ENCODE data around the gene GABRR2. TPM values are rescaled to one million over a fixed set of nuclear protein-coding genes. Genes with fewer than 3 reads are reported as not detected.

The GABRR2 gene
- total RNA-seq, 1 experiment from 2014 or later: 0.36 TPM

DNA sequence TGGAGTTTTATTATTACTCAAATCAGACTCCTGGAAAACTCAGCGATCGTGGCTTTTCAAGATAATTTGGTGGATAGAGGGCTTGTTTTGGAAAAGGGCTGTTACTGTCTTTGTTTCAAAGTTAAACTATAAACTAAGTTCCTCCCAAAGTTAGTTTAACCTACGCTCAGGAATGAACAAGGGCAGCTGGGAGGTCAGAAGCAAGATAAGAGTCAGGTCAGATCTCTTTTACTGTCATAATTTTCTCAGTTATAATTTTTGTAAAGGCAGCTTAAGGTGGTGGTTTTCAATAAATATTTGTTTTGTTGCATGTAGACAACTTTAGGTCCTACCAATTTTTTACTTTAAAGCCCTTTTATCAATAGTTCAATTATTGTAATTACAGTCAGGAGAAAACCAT, 9.2 kb upstream of the GABRR2 start:
- Histone ChIP-seq H3K36me3 (ENCODE audit: low read depth, low read length) (no peaks in the 10 kb centered on the region; the same call in 1 of the 2 replicates), H3K4me3 (ENCODE audit: low read length) (no peak overlapping the region), H3K9me3 (ENCODE audit: low read length) (no peaks in the 10 kb centered on the region), H3K4me2 (ENCODE audit: low read length) (no peak overlapping the region), H2AFZ (ENCODE audit: low read length) (no peak overlapping the region), H3K79me2 (ENCODE audit: low read length) (no peaks in the 10 kb centered on the region), H3K4me1 (ENCODE audit: insufficient read depth, low read length) (no peaks in the 10 kb centered on the region), H3K9me2 (replicated peaks; ENCODE audit: low read length) (no peaks in the 10 kb centered on the region), H4K20me1 (ENCODE audit: low read length) (no peaks in the 10 kb centered on the region), H3K9ac (ENCODE audit: low read length) (no peak overlapping the region), H3F3A (ENCODE audit: low read length, unreplicated experiment) (no peaks in the 10 kb centered on the region), H3K27ac (ENCODE audit: low read length) (no peak overlapping the region), H3K27me3 (ENCODE audit: low read length) (no peaks in the 10 kb centered on the region)
- TF ChIP-seq EZH2phosphoT487 (IDR thresholded peaks at IDR 0.05; ENCODE audit: borderline replicate concordance, low read length): no peak
- TF ChIP-seq, protein P1, sequence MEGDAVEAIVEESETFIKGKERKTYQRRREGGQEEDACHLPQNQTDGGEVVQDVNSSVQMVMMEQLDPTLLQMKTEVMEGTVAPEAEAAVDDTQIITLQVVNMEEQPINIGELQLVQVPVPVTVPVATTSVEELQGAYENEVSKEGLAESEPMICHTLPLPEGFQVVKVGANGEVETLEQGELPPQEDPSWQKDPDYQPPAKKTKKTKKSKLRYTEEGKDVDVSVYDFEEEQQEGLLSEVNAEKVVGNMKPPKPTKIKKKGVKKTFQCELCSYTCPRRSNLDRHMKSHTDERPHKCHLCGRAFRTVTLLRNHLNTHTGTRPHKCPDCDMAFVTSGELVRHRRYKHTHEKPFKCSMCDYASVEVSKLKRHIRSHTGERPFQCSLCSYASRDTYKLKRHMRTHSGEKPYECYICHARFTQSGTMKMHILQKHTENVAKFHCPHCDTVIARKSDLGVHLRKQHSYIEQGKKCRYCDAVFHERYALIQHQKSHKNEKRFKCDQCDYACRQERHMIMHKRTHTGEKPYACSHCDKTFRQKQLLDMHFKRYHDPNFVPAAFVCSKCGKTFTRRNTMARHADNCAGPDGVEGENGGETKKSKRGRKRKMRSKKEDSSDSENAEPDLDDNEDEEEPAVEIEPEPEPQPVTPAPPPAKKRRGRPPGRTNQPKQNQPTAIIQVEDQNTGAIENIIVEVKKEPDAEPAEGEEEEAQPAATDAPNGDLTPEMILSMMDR (conservative IDR thresholded peaks at IDR 0.05; ENCODE audit: low read depth, low read length): no peak
- no peak for TF ChIP-seq EZH2 (IDR thresholded peaks at IDR 0.05; ENCODE audit: low read length, unreplicated experiment)
- ChIA-PET CTCF (no interaction called here), POLR2A (ENCODE audit: unreplicated experiment) (no interaction called here)
- ATAC-seq (no peak), DNase-seq (no peak)
- intact Hi-C loops (cut with micrococcal nuclease): no loop called here
- BruUV-seq (replicated peaks): no TSS peak

DNA sequence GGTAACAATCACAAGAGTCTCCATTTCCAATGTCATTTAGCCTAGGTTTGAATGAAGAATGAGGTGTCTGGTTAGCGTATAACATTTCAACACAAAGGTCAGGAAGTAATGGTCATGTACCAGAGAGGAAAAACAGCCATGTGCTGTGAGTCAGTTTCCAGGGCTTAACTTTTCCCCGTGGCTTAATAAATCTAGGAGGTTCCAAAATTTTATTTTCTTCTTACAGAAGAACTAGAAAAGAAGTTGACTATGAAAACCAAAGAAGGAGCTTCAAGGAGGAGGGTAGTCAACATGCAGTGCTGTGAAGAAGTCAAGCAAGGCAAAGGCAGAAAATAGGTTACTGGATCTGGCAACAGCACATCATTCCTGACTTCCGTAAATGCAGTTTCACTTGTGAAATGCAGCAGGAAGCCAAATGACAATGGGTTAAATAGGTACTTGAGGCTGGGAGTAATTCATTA, 8.4 kb upstream of the GABRR2 start:
- Histone ChIP-seq H3K27ac (ENCODE audit: low read length) (no peak overlapping the region), H3K27me3 (ENCODE audit: low read length) (no peaks in the 10 kb centered on the region), H3K36me3 (ENCODE audit: low read depth, low read length) (no peaks in the 10 kb centered on the region), H3K4me2 (ENCODE audit: low read length) (no peak overlapping the region), H2AFZ (ENCODE audit: low read length) (no peak overlapping the region), H4K20me1 (ENCODE audit: low read length) (no peaks in the 10 kb centered on the region), H3K9me2 (replicated peaks; ENCODE audit: low read length) (no peaks in the 10 kb centered on the region), H3K4me1 (ENCODE audit: insufficient read depth, low read length) (no peaks in the 10 kb centered on the region), H3K4me3 (ENCODE audit: low read length) (no peak overlapping the region), H3K9ac (ENCODE audit: low read length) (no peak overlapping the region), H3K9me3 (ENCODE audit: low read length) (no peaks in the 10 kb centered on the region), H3K79me2 (ENCODE audit: low read length) (no peaks in the 10 kb centered on the region), H3F3A (ENCODE audit: low read length, unreplicated experiment) (no peaks in the 10 kb centered on the region)
- ChIA-PET CTCF (no interaction called here), POLR2A (ENCODE audit: unreplicated experiment) (no interaction called here)
- intact Hi-C loops (cut with micrococcal nuclease): no loop called here
- no peak for DNase-seq
- no TSS peak for BruUV-seq (replicated peaks)
- TF ChIP-seq EZH2 (IDR thresholded peaks at IDR 0.05; ENCODE audit: low read length, unreplicated experiment): no peak
- TF ChIP-seq, protein P1 (conservative IDR thresholded peaks at IDR 0.05; ENCODE audit: low read depth, low read length): no peak
- no peak for TF ChIP-seq EZH2phosphoT487 (IDR thresholded peaks at IDR 0.05; ENCODE audit: borderline replicate concordance, low read length)
- ATAC-seq: no peak

DNA sequence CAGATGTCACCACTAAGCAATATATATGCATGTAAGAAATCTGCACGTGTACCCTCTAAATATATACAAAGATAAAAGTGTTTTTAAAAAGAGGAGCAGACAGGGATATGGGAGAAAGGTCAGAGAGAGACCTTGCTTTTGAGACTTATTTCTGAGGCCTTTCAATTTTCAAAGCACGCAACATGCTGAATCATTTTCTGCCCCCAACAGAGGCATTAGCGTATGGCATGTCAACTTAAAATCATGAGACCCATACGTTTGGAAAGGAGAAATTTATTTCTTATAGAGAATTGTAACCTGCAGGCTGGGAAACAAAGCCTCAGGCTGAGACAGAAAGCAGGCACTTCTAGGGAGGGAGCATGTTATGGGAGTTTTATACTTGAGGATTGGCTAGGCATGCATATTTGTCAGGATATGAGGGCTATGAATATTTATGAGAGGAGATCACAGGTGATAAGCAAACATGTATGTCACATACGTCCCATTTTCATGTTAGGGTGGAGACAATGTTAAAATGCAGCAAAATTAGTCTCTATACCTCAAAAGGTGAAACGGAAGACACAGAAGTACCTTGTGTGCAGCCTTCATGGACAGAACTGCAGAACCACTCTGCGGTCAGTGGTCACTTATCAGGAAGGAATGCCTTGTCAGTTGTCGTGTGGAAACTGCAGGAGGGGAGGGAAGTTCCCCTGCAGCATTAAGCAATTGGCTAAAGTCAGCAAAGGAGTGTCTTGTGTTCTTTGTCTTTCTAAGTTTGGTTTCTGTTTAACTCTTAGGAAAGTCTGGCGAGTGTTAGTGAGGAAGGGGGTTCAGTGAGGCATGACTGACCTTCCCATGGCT, 6.3 kb upstream of the GABRR2 start:
- Histone ChIP-seq H3K9me2 (replicated peaks; ENCODE audit: low read length) (no peaks in the 10 kb centered on the region), H3K4me2 (ENCODE audit: low read length) (no peak overlapping the region), H3F3A (ENCODE audit: low read length, unreplicated experiment) (no peaks in the 10 kb centered on the region), H3K9me3 (ENCODE audit: low read length) (no peaks in the 10 kb centered on the region), H2AFZ (ENCODE audit: low read length) (no peak overlapping the region), H3K79me2 (ENCODE audit: low read length) (no peaks in the 10 kb centered on the region), H3K4me1 (ENCODE audit: insufficient read depth, low read length) (no peaks in the 10 kb centered on the region), H3K4me3 (ENCODE audit: low read length) (no peak overlapping the region), H3K27me3 (ENCODE audit: low read length) (no peaks in the 10 kb centered on the region), H3K27ac (ENCODE audit: low read length) (no peak overlapping the region), H3K9ac (ENCODE audit: low read length) (no peak overlapping the region), H4K20me1 (ENCODE audit: low read length) (no peaks in the 10 kb centered on the region), H3K36me3 (ENCODE audit: low read depth, low read length) (no peaks in the 10 kb centered on the region)
- ATAC-seq (no peak), DNase-seq (no peak)
- no TSS peak for BruUV-seq (replicated peaks)
- TF ChIP-seq, protein P1 (conservative IDR thresholded peaks at IDR 0.05; ENCODE audit: low read depth, low read length): no peak
- no peak for TF ChIP-seq EZH2 (IDR thresholded peaks at IDR 0.05; ENCODE audit: low read length, unreplicated experiment)
- ChIA-PET POLR2A (ENCODE audit: unreplicated experiment) (no interaction called here), CTCF (no interaction called here)
- intact Hi-C loops (cut with micrococcal nuclease): no loop called here
